PC-9 (cell line): ENCODE results near the gene BACH2.

Source experiments
- EZH2 ChIP-seq: fragments of 200-600 bp; sonication (generic); IDR thresholded peaks from 2 replicates; pipeline ENCODE4 v1.8.0; 2017; ENCODE audit warnings: antibody characterized with exemption, low read depth
- TF ChIP-seq, protein P1 (sequence below): fragments of 200-600 bp; sonication (generic); conservative IDR thresholded peaks from 2 replicates; pipeline ENCODE4 v1.6.1; 2017; ENCODE audit warnings: mixed run types, antibody characterized with exemption, mild to moderate bottlenecking, moderate library complexity

DNA sequence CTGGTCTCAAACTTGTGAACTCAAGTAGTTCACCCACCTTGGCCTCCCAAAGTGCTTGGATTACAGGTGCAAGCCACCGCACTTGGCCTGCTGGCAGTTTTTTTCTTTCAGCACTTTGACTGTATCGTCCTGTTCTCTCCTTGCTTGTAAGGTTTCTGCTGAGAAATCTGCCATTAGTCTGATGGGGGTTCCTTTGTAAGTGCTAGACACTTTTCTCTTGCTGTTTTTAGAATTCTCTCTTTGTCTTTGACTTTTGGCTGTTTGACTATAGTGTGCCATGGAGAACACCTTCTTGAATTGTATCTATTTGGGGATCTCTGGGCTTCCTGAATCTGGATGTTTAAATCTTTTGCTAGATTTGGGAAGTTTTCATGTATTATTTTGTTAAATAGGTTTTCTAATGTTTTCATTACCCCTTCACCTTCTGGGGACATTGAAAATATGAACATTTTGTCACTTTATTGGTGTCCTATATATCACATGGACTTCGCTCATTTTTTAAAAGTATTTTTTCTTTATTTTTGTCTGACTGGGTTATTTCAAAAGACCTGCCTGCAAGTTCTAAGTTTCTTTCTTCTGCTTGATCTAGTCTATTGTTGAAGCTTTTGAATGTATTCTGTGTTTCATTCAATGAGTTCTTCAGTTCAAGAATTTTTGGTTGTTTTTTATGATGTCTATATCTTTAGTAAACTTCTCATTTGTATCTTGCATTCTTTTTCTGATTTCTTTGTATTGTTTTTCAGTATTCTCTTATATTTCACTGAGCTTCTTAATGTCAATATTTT is 380.3 kb downstream of the BACH2 start:
- TF ChIP-seq, protein P1, sequence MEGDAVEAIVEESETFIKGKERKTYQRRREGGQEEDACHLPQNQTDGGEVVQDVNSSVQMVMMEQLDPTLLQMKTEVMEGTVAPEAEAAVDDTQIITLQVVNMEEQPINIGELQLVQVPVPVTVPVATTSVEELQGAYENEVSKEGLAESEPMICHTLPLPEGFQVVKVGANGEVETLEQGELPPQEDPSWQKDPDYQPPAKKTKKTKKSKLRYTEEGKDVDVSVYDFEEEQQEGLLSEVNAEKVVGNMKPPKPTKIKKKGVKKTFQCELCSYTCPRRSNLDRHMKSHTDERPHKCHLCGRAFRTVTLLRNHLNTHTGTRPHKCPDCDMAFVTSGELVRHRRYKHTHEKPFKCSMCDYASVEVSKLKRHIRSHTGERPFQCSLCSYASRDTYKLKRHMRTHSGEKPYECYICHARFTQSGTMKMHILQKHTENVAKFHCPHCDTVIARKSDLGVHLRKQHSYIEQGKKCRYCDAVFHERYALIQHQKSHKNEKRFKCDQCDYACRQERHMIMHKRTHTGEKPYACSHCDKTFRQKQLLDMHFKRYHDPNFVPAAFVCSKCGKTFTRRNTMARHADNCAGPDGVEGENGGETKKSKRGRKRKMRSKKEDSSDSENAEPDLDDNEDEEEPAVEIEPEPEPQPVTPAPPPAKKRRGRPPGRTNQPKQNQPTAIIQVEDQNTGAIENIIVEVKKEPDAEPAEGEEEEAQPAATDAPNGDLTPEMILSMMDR: no peak
- TF ChIP-seq EZH2: no peak
